Hepatocyte (in vitro differentiated cells): ENCODE measurements around the gene SKIC2.

Experiments
- EZH2 ChIP-seq: fragments of 200-600 bp; sonication (generic); IDR thresholded peaks from 2 replicates; pipeline ENCODE4 v1.6.1; 2016; ENCODE audit warnings: antibody characterized with exemption, mild to moderate bottlenecking, borderline replicate concordance
- EZH2phosphoT487 ChIP-seq: fragments of 200-600 bp; sonication (generic); IDR thresholded peaks from one replicate; pipeline ENCODE4 v1.6.1; 2018; ENCODE audit warnings: antibody characterized with exemption, mild to moderate bottlenecking, low read depth, moderate library complexity; ENCODE audit not compliant: unreplicated experiment, severe bottlenecking
- TF ChIP-seq, protein P1 (sequence below): fragments of 200-600 bp; sonication (generic); IDR thresholded peaks from 2 replicates; pipeline ENCODE4 v1.5.1; 2016; ENCODE audit warnings: antibody characterized with exemption, mild to moderate bottlenecking; ENCODE audit not compliant: poor library complexity

GRCh38 chr6:31968791-31969711 lies 10.1 kb downstream of the SKIC2 start:
- TF ChIP-seq, protein P1, sequence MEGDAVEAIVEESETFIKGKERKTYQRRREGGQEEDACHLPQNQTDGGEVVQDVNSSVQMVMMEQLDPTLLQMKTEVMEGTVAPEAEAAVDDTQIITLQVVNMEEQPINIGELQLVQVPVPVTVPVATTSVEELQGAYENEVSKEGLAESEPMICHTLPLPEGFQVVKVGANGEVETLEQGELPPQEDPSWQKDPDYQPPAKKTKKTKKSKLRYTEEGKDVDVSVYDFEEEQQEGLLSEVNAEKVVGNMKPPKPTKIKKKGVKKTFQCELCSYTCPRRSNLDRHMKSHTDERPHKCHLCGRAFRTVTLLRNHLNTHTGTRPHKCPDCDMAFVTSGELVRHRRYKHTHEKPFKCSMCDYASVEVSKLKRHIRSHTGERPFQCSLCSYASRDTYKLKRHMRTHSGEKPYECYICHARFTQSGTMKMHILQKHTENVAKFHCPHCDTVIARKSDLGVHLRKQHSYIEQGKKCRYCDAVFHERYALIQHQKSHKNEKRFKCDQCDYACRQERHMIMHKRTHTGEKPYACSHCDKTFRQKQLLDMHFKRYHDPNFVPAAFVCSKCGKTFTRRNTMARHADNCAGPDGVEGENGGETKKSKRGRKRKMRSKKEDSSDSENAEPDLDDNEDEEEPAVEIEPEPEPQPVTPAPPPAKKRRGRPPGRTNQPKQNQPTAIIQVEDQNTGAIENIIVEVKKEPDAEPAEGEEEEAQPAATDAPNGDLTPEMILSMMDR = no peak
- TF ChIP-seq EZH2 (no peak), EZH2phosphoT487 (no peak)
